ENCODE measurements around the gene NMNAT1.
"Not testable (repeated sequence)": the region's sequence is repeated elsewhere in the genome, so short reads cannot be mapped to it uniquely, and the experiment has no call there.

The NMNAT1 gene

GRCh38 chr1:9920606-9921005, 22.7 kb upstream of the NMNAT1 start:
- no peak for DNase-seq (ENCODE audit: low read depth in 2 of 2)

GRCh38 chr1:9922342-9922741, 20.9 kb upstream of the NMNAT1 start:
- no peak for DNase-seq (ENCODE audit: low read depth in 2 of 2)

DNA sequence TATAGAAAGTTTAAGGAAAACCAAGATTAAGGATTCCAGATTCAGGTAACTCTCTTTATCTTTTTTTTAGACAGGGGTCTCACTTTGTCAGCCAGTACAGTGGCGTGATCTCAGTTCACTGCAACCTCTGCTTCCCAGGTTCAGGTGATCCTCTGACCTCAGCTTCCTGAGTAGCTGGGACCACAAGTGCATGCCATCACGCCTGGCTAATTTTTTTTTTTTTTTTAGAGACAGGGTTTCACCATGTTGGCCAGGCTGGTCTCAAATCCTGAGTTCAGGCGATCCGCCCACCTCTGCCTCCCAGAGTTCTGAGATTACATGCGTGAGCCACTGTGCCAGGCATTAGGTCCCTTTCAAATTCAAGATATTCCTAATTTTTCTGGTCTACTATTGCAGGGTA, 16.0 kb upstream of the NMNAT1 start:
- DNase-seq (ENCODE audit: low read depth in 2 of 2): no peak

GRCh38 chr1:9929431-9930385, 13.6 kb upstream of the NMNAT1 start:
- DNase-seq (ENCODE audit: low read depth in 2 of 2): no peak

DNA sequence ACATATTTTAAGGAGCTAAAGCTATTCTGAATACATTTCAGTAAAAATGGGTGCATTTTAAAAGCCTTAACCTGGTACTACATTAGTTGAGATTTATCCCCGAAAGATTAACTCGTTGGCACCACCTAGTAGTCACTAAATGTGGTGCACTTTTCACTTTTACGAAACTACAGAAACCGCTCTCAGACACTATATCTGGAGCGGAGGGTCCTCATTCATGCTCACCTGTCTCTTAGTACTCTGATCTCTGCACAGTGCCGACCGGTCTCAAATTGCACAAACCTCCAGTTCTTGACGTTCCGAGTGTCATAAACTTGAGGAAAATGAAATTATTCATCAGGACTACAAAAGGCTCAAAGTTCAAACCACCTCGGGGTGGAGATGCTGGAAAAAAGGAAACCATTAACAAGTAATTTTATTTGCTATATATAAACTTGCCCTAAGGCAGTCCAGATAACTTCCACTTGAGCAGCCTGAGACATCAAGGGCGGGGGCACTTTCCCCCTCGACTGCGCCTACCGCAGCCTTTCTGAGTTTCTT, 806 bp upstream of the NMNAT1 start:
- no peak for DNase-seq (ENCODE audit: low read depth in 2 of 2)

GRCh38 chr1:9946315-9946714, 3.0 kb downstream of the NMNAT1 start:
- no peak for DNase-seq (ENCODE audit: low read depth in 2 of 2)

GRCh38 chr1:9957726-9958125, 14.5 kb downstream of the NMNAT1 start:
- no peak for DNase-seq (ENCODE audit: low read depth in 2 of 2)

- no peak for DNase-seq (ENCODE audit: low read depth in 2 of 2)
These were observed 16.7 kb downstream of the NMNAT1 start for GRCh38 chr1:9960011-9960410.

- DNase-seq (ENCODE audit: low read depth in 2 of 2): no peak
These were observed 17.7 kb downstream of the NMNAT1 start for GRCh38 chr1:9960706-9961562.

DNA sequence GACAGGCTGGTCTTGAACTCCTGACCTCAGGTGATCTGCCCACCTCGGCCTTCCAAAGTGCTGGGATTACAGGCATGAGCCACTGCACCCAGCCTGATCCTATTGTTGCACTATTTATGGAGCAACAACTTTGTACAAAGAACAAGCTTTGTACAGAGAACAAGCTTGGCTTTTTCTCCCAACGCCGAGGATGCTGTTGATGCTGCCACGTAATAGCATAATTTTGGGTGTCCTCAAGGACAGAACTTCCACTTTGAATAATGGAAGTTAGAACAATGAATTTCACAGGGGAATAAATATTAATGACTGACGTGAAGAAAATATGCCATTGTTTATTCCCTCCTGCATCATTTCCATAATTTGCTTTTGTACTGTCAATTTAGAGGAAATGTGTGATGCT, 41.0 kb downstream of the NMNAT1 start:
- DNase-seq (ENCODE audit: low read depth in 2 of 2): no peak

- no peak for DNase-seq (ENCODE audit: low read depth in 2 of 2)
These were observed 41.7 kb downstream of the NMNAT1 start for GRCh38 chr1:9985001-9985400.

DNA sequence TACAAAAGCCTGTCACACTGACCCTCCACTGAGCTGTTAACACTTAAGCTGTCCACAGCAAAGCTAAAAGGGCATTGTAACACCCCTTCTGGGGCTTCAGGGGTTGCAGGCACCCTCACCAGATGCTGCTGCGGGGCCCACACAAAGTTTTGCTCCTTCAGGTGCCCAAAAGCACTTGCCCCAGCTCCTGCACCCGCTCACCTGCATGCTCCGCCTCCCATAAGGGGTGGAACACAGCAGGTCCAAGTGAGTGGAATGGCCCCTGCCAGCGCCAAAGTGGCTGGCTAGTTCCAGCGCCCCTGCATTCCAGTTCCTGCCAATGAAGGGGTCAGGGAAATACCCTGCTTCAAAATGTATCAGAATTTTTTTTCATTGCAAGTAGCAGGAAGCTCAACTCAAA, 46.5 kb downstream of the NMNAT1 start:
- no peak for DNase-seq (ENCODE audit: low read depth in 2 of 2)

GRCh38 chr1:9990944-9991343, 47.7 kb downstream of the NMNAT1 start:
- no peak for DNase-seq (ENCODE audit: low read depth in 2 of 2)

- no peak for DNase-seq (ENCODE audit: low read depth in 2 of 2)
These were observed 49.6 kb downstream of the NMNAT1 start for GRCh38 chr1:9992910-9993309.

GRCh38 chr1:9993561-9994075, 50.3 kb downstream of the NMNAT1 start:
- DNase-seq (ENCODE audit: low read depth in 2 of 2): no peak

- peak in 1 of 2 donors; percentile 2 for DNase-seq (ENCODE audit: low read depth in 2 of 2)
These were observed 53.6 kb downstream of the NMNAT1 start, which contains the start of gene RBP7 for GRCh38 chr1:9996624-9997582. RBP7 (plus strand) TSS chr1:9997228; CDS start chr1:9997259, 31 bp downstream.

- DNase-seq (ENCODE audit: low read depth in 2 of 2): no peak
These were observed 57.9 kb downstream of the NMNAT1 start for GRCh38 chr1:10001016-10001665.

DNA sequence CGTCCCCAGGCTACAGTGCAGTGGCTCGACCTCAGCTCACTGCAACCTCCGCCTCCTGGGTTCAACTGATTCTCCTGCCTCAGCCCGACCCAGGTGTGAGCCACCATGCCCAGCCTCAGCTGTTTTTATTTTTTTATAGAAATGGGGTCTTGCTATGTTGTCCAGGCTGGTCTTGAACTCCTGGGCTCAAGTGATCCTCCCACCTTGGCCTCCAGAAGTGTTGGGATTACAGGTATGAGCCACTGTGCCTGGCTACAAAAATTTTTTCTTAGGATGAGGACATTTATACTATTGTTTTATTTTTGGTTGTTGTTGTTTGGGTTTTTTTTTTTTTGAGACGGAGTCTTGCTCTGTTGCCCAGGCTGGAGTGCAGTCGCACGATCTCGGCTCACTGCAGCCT, 62.0 kb downstream of the NMNAT1 start:
- DNase-seq (ENCODE audit: low read depth in 2 of 2): not testable (repeated sequence)

- DNase-seq (ENCODE audit: low read depth in 2 of 2): no peak
These were observed 63.9 kb downstream of the NMNAT1 start for GRCh38 chr1:10007169-10007568.

GRCh38 chr1:10014016-10014415, 70.7 kb downstream of the NMNAT1 start:
- DNase-seq (ENCODE audit: low read depth in 2 of 2): no peak

All from stimulated activated CD4-positive, alpha-beta T cell treated with anti-CD3 and anti-CD28 coated beads, Interleukin-1b, Interleukin-23, amount 100 ng/mL, for 4 hours (primary cell).